COLO829 (cell line): Measurements from ENCODE around the gene GNAZ.

Experiments used
- DNase-seq: peaks from one replicate; pipeline ENCODE4 v3.0.0; 2012; ENCODE audit warnings: low spot score

GNAZ gene

DNA sequence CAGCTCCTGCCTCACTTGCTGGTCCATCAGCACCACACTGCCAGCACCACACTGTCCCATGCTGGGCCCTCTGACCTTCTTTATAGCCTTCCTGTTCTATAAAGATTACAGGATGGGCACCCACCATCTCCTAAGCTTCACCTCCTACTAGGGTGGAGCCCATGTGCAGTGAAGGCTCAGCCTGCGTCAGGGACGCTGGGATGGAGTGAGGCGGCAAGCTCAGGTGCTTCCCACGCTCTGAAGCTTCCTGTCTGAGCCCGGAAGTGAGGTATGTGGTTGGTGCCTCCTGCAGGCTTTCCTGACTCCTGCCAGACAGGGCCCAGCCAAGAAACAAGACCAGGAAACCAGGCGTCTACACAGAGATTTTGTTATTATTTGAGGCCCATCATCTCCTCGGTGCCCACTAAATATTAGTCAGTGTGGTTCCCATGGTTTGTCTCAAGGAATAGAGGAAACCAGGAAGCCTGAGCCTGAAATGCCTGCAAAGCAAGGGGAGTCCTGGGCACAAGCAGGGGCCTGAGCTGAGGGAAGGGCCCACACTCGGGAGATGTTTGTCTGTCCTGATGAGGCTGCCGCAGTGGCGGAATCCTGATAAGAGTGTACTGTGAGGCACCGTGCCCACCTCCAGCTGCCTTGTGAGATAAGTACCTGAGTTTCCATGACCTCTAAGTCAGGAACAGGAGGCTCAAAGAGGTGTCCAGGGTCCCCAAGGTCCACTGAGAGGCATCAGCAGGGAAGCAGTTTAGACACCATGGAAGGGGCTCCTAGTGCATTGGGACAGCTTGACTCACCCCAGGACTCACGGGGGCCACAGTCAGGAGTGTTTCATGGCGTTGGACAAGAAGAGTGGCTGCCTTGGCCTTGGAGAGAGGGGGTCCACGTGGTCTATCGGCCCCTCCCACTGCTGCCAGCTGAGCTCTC, 49.4 kb downstream of the GNAZ start:
- DNase-seq, result no peak

DNA sequence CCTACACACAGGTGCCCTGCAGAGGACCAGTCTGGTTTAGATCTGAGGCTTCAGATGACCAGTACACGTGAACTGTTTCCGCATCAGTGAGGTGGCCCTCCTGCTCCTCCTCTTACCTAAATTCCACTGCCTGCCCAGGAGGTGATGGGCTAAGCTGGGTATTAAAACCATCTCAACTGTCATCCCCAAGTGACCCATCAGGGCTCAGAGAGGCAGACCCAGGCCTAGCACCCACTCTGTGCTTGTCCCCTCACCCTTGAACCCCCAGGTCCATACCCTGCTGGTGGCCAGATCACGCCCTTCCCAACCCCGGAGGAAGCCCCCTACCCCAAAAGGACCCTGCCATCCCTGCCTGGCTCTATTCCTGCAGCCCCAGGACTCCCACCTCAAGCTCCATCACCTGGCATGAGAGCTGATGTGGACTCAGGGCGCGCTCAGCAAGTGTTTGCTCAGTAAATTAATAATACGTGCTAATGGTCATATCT, 50.1 kb downstream of the GNAZ start:
- no peak for DNase-seq

DNA sequence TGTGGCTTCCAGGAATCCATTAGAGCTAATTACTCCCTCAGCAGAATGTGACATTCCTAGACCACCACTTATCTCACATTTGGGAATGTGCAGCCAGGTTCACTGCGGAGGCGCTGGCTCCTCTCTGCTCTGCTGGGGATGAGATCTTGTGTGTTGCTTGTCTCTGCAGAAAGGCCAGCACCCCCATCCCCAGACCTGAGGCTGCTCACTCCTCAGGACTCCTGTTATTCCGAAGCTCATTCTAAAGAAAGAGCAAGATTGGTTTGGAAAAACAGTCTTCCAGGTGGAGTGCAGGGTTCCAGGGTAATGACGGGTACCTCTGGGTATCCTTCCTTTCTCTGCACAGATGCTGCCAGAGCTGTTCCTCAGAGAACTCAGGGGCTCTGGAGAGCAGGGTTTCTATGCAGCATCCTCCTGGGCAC, 50.7 kb downstream of the GNAZ start:
- DNase-seq, result no peak

DNA sequence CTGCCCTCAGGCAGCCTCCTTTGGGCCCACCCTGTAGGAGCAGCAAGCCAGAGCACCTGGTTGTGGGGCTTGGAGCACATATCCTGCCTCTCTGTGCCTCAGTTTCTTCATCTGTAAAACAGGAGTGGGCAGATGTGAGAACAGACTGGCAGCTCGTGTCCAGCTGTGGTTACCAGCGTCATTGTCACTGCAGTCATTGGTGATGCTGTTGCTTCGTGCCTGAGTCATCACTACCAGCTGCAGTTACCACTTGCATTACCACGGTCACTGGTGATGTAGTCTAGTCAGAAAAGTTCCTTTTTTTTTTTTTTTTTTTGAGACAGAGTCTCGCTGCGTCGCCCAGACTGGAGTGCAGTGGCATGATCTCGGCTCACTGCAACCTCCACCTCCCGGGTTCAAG, 51.1 kb downstream of the GNAZ start:
- DNase-seq, result no peak

DNA sequence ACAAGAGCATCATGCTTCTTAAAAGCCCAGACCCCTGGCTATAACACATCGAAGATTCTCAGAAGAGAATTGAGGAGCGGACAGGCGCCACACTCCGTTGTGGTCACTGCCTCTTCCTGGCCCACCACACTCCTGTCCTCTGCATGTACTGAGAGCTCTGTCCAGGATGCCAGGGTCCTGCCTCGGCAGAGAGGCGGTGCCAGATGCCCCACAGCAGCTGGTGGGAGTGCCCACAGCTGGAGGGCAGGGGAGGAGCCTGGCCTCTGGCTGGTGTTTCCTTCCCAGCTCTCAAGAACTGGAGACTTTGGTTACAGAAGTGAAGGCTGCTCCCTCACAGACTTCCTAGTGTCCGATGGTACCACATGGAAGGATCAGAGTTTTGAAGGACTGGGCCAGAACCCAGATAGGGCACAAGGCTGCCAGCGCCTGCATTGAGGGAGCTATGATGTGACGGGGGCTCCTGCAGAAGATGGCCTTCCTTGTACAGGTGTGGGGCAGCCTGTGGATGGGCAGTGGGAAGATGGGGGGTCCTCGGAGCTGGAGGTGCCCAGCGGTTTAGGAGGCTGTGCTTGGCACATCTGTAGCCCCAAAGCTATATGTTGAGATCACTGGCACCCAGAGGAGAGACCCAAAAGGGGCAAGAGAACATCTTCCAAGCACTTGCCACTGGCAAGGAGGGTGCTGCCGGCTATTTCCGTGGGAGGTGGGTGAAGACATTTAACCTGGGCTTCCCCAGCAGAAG, 52.1 kb downstream of the GNAZ start:
- DNase-seq, result no peak

DNA sequence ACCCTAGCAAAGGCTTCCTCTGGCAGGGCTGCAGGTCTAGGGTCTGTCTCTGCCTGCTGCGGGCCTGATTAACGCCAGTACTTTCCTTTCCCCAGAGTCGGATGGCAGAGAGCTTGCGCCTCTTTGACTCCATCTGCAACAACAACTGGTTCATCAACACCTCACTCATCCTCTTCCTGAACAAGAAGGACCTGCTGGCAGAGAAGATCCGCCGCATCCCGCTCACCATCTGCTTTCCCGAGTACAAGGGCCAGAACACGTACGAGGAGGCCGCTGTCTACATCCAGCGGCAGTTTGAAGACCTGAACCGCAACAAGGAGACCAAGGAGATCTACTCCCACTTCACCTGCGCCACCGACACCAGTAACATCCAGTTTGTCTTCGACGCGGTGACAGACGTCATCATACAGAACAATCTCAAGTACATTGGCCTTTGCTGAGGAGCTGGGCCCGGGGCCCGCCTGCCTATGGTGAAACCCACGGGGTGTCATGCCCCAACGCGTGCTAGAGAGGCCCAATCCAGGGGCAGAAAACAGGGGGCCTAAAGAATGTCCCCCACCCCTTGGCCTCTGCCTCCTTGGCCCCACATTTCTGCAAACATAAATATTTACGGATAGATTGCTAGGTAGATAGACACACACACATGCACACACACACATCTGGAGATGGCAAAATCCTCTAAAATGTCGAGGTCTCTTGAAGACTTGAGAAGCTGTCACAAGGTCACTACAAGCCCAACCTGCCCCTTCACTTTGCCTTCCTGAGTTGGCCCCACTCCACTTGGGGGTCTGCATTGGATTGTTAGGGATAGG, 52.9 kb downstream of the GNAZ start:
- DNase-seq, result no peak

DNA sequence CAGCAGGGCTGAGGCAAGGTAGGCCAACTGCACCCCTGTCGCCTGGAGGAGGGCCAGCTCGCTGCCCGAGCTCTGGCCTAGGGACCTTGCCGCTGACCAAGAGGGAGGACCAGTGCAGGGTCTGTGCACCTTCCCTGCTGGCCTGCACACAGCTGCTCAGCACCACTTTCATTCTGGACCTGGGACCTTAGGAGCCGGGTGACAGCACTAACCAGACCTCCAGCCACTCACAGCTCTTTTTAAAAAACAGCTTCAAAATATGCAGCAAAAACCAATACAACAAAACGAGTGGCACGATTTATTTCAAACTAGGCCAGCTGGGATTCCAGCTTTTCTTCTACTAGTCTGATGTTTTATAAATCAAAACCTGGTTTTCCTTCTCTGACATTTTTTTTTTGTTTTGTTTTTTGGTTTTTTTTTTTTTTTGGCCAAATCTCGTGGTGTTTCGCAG, 53.5 kb downstream of the GNAZ start:
- no peak for DNase-seq

DNA sequence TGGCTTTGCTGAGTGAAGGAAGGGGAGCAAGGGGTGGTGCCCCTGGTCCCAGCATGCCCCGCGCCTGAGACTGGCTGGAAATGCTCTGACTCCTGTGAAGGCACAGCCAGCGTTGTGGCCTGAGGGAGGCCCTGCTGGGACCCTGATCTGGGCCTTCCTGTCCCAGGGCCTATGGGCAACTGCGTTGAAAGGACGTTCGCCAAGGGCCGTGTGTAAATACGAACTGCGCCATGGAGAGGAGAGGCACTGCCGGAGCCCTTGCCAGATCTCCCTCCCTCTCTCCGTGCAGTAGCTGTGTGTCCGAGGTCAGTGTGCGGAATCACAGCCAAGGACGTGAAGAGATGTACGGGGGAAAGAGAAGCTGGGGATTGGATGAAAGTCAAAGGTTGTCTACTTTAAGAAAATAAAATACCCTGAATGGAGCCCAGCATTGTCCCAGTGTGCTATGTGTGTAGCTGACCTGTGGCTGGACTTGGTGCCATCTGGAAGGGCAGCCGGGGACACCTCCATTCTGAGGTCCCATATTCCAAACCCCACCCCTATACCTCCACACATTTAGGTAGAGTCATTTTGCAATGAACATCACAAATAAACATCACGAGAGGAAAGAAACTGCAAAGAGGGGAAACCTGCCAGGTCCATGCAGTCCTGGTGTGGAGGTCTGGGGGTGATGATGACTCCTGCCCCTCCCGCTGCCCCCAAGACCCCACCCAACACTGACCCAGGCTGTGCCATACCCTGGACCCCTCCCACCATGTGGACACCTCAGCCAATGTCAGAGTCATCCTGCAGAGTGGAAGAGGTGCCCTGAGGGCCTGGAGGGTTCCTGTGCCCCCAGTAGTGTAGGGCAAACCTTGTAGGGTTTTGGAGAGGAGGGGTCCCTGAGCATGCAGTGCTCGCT, 54.5 kb downstream of the GNAZ start:
- DNase-seq, result no peak

DNA sequence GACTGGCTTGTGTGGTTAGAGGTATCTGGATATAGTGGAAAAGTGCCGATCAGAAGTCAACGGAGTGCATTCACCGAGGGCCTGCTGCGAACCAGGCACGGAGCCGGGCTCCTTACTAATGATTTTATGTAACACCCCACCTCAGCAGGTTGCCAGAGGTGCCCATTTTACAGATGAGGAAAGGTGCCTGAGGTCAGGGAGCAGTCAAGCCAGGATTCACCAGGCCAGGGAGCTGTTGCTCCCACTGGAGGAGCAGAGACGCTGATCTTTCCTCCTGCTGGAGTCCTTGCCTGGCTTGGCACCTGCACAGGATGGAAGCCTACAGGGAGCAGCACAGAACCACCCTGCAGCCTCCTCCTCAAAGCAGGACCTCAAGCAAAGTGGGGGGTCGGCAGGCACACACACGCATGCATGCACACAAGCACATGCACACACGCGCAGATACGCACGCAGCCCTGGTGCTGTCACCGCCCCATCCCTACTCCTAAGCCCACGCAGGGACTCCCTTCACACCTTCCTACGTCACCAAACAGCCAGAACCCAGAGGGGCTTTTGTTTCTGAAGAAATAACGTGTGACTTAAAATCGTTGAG, 55.3 kb downstream of the GNAZ start:
- no peak for DNase-seq

DNA sequence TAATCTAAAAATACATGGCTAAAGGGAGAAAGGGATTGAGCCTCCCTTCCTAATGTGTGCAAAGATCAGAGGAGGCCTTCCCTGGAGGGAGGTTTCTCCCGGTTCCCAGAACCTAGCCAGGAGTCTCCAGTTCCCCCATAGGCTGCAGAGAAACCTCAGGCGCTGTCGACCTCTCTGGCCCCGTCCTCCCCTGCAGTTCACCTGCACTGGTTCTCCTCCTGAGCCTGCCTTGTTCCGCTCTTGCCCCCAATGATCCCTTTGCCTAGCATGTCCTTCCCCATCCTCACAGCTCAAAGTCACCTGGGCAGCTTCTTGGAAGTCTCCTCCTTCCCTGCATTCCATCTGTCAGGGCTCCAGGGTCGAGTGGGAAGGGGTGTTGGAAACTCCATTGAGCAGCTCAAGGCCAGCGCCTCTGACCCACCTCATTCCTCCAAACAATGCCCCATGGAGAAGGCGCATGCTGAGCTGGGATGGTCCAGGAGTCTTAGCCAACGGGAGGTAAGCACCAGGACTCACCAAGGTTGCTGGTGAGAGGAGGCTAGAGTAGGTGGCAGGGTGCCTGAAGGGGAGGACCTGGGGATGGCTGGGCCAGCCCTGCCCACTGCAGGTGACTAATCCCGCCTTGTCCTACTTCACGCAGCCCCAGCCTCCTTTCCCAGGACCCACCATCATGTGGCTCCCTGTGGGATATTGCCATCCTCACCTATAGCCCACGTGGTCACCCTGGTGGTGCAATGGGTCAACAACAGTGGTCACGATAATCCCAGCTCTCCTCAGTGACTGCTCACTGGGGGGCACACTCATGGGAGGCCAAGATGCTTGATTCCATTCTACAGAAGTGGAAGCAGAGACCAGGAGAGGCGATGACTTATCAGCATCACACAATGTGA, 56.1 kb downstream of the GNAZ start:
- no peak for DNase-seq

DNA sequence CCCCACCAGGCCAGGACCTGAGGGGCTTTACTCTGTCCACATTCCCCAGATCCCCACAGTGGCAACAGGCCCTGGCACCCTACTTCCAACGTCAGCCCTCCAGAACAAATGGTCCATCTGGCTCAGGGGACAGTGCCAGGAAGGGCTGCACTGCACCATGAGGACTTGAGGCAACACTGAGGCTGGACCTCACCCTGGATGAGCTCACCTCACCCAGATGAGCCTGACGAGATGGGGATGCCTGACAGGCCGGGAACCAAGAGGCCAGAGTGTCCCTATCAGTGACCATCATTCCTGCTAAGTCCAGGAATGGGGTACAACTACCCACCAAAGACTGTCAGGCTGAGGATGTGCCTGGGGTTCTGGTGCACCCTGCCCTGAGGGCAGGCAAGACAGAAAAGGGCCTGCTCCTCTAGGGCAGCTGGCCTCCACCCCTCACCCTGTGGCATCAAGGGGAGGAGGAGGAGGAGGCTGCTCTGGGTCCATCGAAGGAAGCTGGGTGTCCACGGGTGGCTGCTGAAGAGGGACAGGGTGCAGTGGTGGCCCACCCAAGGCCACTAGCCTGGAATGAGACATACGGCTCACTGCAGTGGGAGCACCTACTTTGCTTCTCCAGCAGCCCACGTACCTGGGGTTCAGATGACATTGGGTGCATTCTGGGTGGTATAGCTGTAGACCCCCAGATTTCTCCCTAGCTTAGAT, 56.9 kb downstream of the GNAZ start:
- no peak for DNase-seq

DNA sequence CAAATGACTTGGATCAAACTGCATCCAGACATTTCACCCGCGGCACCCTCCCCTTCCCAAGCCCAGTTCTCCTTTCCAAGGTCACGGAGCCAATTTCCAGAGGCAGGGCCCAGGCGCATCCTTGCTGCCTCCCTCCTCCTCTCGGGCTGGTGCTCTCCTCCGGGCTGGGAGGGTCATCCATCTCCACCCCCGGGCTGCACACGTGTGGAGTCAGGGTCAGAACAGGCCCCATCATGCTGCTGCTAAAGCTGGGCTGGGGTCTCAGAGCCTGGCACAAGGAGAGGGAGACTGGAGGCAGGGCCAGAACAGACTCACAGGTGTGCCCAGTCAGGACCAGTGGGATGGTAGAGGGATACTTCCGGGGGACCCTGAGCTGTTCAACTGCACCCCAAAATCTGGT, 57.5 kb downstream of the GNAZ start:
- no peak for DNase-seq

DNA sequence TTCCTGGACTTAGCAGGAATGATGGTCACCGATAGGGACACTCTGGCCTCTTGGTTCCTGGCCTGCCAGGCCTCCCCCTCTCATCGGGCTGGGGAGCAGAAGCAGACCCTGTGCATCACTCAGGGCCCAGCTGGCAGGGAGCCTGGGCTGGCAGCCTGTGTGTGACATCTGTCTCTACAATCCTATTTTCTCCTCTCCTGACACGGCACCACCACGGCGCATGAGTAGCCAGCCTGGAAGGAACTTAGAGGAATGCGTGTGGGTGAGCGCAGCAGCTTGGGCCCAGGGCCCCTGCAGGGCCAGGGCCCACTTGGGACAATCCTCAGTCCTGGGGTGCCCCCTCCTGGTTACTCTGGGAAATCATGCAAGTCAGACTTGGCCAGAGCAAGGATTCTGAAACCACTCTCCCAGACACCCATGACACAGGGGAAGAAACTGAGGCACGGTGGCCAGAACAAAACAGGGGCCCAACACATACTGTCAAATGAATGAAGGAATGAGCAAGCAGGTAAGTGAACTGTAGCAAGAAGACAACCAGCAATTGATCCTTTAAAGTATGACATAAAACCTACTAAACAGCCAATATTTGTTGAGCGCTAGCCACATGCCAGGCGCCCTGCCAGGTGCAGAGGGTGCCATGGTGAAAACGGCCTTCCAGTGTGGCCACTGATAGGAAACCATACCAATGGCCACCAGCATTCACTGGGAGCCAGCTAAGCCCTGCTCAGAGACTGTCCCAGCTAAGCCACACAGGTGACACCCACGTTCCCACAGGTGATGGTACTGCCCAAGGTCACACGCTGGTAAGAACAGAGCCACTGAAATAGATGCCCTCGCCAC, 58.2 kb downstream of the GNAZ start:
- peak; percentile 88 for DNase-seq

DNA sequence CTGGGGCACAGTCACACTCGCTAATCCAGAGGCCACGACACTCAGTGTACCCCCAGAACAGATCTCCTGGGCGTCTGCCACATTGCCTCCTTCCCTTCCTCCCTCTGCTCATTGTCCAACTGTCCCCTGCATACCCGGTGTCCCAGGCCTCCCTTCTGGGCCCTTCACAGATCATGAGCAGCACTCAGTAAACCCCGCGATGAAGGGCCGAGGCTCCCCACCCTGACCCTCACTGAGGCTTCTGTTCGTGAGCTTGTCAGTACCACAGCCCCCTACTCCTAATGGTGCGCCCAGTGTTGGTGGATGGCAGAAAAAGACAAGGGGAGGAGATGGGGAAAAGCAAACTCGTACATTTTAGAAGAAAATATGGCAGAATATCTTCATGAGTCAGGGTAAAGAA, 58.8 kb downstream of the GNAZ start:
- no peak for DNase-seq

DNA sequence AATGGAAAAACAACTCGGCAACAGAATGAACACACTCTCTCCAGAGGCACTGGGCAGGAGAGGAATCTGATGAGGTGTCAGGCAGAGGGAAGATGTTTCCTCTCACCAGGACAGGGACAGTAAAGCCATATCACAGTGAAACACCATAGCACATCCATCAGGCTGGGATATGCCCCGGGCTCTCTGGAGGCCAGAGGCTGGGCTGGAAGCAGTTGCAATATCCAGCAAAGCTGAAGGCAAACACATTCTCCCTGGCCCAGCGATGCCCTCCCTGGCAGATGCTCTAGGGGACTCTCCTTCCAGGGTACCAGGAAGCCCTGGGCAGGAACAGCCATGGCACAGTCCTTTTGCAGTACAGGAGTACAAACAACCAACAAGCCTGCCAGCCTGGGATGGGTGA, 60.4 kb downstream of the GNAZ start:
- no peak for DNase-seq

DNA sequence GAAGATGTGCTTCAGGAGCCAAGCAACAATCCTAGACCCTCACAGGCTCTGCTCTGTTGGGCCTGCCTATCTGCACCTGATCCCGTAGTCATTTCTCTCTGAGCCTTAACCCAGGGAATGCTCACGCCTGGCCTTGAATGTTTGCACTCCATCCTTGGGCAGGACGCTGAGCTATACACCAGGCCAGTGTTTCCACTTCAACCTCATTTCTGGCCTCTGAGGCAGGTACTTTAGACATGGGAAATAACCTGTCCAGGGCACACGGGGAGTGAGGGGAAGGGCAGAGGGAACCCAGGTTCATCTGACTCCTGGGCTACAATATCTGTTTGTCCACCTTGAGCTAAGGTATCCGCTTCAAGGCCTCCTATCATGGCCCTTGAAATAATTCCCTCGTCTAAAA, 61.6 kb downstream of the GNAZ start:
- no peak for DNase-seq

DNA sequence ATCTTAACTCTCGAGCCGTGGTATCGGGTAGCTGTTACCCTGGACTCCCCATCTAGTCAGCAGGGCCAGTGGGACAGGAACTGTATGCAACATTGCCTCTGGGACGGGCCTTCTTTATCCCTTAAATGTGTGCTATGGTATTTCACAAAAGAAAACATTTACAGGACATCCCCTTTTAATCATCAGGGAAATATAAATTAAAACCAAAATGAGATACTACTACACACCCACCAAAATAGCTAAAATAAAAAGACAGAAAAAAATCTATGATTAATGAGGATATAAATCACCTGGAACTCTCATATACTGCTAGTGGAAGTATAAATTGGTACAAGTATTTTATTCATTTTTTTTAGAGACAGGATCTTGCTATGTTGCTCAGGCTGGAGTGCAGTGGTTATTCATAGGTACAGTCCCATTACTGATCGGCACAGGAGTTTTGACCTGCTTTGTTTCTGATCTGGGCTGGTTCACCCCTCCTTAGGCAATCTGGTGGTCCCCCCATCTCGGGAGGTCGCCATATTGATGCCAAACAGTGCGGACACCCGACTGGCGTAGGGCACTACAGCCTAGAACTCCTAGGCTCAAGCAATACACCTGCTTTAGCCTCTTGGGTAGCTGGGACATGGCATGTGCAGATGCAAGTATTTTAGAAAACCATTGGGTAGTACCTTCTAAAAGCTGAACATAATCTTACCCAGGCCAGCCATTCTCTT, 62.2 kb downstream of the GNAZ start:
- no peak for DNase-seq

DNA sequence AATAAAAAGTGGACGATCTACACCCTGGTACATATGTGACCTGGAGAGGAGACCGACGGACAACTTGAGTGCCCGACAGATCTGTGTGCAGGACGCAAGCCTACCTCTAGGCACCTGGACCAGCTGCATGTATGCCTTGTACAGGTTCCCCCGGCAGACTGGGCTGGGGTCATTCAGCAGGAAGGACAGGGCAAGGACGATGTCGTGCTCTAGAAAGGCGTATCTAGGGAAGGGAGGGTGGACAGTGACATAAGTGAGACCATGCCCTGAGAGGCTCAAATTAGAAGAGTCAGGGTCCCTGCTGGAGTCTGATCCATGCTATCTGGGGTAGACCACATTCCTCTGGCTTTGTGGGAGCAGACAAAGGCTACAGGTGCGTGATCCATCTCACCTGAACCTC, 63.6 kb downstream of the GNAZ start:
- DNase-seq, result no peak
